GM23248 (cell line): Measurements from ENCODE around the gene WDR93.

ENCODE experiments used
- EZH2 ChIP-seq: fragments of 200-600 bp; sonication (generic); IDR thresholded peaks from 2 replicates; pipeline ENCODE4 v1.6.1; 2018; ENCODE audit warnings: antibody characterized with exemption, mild to moderate bottlenecking; ENCODE audit not compliant: insufficient read depth, poor library complexity, severe bottlenecking
- EZH2phosphoT487 ChIP-seq: fragments of 200-600 bp; sonication (generic); IDR thresholded peaks from 2 replicates; pipeline ENCODE4 v1.6.1; 2018; ENCODE audit warnings: antibody characterized with exemption, moderate library complexity, mild to moderate bottlenecking, low read depth; ENCODE audit not compliant: insufficient read depth

- TF ChIP-seq EZH2: no peak
- TF ChIP-seq EZH2phosphoT487: no peak
Observed at GRCh38 chr15:89758283-89758682, 67.7 kb downstream of the WDR93 start.
